IPS-18c (cell line): ENCODE data around the gene DDX59.

ENCODE experiments used
- H3K4me3 ChIP-seq: 2 replicates; pipeline ENCODE4 v1.7.0; 2013; ENCODE audit warnings: low read depth, mild to moderate bottlenecking, low read length, moderate library complexity; ENCODE audit not compliant: insufficient read depth
- H3K9me3 ChIP-seq: one replicate; pipeline ENCODE4 v1.6.1; 2013; ENCODE audit warnings: mild to moderate bottlenecking, low read length, moderate library complexity; ENCODE audit not compliant: control insufficient read depth, insufficient read depth

DDX59 gene

GRCh38 chr1:200669314-200670241, at the start of gene DDX59:
TSS of gene DDX59 (minus strand) at chr1:200669907. CDS start at chr1:200666740, 3,167 bp downstream.
- peak within 1 kb of the TSS; percentile 93 for H3K4me3 ChIP-seq
- H3K9me3 ChIP-seq: no peaks in the 10 kb centered on the region

DNA sequence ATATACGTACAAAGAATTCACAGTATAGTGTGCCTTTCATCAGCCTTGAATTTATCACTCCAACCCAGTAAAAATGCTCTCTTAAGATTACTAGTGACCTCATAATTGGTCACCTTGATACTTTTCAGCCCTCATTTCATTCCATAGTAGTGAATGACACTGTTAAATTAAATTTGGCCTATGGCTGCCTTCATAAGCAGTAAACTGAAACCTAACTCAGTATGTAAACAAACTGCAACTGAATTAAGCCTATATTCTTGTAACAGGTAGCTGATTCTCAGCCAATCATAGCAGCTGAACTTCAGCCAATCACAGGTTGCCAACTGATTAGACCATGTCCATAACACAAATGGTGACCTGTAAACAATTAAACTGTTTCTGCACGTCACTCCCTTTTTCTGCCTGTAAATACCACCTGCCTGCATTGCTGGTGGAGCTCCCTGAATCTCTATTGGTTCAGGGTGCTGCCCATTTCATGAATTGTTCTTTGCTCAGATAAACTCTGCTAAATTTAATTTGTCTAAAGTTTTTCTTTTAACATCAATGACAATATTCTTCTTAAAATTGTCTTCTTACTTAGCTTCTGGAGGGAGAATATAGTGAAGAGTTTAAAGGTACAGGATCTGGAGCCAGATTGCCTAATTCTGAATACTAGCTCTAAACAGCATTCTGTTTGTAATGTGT, 44.9 kb upstream of the DDX59 start:
- H3K4me3 ChIP-seq: no peak overlapping the region

GRCh38 chr1:200710166-200710565, 40.5 kb upstream of the DDX59 start:
- no peak overlapping the region for H3K4me3 ChIP-seq
- peaks cover 2% of the 10 kb centered on the region for H3K9me3 ChIP-seq

More for the DNA sequence above, 44.9 kb upstream of the DDX59 start:
- no peaks in the 10 kb centered on the region for H3K9me3 ChIP-seq

GRCh38 chr1:200708769-200709168, 39.1 kb upstream of the DDX59 start:
- Histone ChIP-seq H3K4me3 (no peak overlapping the region), H3K9me3 (peaks cover 2% of the 10 kb centered on the region)

GRCh38 chr1:200708161-200708560, 38.5 kb upstream of the DDX59 start:
- Histone ChIP-seq H3K9me3 (peaks cover 2% of the 10 kb centered on the region), H3K4me3 (no peak overlapping the region)

DNA sequence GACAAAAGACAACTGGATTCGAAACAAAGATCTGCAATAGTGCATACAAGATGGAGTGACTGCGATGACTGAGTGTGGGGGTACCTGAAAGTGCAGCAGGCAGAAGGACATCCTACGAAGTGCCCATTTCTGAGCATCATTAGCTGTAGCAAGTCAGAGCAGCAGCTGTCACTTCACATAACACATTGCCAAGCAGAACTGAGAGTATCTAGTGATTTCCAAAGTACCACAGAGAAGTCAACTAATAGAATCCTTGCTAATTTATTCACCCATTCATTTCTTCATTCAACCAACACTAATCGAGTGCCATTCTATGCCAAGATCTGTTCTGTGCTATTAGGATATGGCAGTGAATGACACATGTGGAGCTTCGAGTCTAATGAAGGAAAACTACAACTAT, 37.4 kb upstream of the DDX59 start:
- Histone ChIP-seq H3K4me3 (no peak overlapping the region), H3K9me3 (peaks cover 2% of the 10 kb centered on the region)

GRCh38 chr1:200706111-200706814, 36.6 kb upstream of the DDX59 start:
- H3K9me3 ChIP-seq: peaks cover 2% of the 10 kb centered on the region
- H3K4me3 ChIP-seq: no peak overlapping the region

- peaks cover 2% of the 10 kb centered on the region for H3K9me3 ChIP-seq
- no peak overlapping the region for H3K4me3 ChIP-seq
Observed at GRCh38 chr1:200704986-200705500, 35.3 kb upstream of the DDX59 start.

- no peak overlapping the region for H3K4me3 ChIP-seq
- no peaks in the 10 kb centered on the region for H3K9me3 ChIP-seq
Observed at GRCh38 chr1:200699871-200700270, 30.2 kb upstream of the DDX59 start.

GRCh38 chr1:200694738-200695137, 25.0 kb upstream of the DDX59 start:
- no peak overlapping the region for H3K4me3 ChIP-seq

GRCh38 chr1:200693327-200693726, 23.6 kb upstream of the DDX59 start:
- H3K4me3 ChIP-seq: no peak overlapping the region
- peaks cover 3% of the 10 kb centered on the region for H3K9me3 ChIP-seq

More at GRCh38 chr1:200694738-200695137, 25.0 kb upstream of the DDX59 start:
- peaks cover under 1% of the 10 kb centered on the region for H3K9me3 ChIP-seq

DNA sequence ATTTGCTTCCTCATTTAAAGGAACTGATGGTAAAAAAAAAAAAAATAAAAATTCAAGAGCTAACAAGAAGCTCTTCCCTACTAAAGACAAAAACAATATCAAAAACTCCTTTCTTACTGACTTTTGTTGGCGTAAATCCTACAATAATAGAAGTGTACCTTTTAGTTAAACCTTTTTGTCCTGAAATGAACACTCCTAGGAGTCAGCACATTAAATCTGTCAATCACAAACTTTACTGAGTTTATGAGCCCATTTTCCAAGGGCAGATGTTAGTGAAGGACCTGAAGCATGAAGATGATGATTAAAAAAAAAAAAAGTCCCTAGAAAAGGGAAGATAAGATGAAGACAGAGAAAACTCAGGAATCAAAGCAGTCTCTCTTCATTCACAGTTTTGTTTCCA, 22.6 kb upstream of the DDX59 start:
- no peak overlapping the region for H3K4me3 ChIP-seq

DNA sequence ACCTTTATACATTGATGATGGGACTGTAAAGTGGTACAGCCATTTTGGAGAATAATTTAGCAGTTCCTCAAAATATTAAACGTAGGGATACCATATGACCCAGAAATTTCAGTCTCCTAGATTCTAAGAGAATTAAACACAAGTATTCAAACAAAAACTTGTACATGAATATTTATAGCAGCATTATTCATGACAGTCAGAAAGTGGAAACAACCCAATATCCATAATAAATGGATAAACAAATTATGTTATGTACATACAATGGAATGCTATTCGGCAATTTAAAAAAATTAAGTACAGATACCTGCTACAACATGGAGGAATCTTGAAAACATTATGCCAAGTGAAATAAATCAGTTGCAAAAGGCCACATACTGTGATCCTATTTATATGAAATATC, 16.9 kb upstream of the DDX59 start:
- H3K4me3 ChIP-seq: no peak overlapping the region
- peaks cover 3% of the 10 kb centered on the region for H3K9me3 ChIP-seq

More for the DNA sequence above, 22.6 kb upstream of the DDX59 start:
- H3K9me3 ChIP-seq: peaks cover 3% of the 10 kb centered on the region

- H3K4me3 ChIP-seq: no peak overlapping the region
Observed at GRCh38 chr1:200684015-200684414, 14.3 kb upstream of the DDX59 start.

GRCh38 chr1:200683298-200683697, 13.6 kb upstream of the DDX59 start:
- H3K4me3 ChIP-seq: no peak overlapping the region
- no peaks in the 10 kb centered on the region for H3K9me3 ChIP-seq

More at GRCh38 chr1:200684015-200684414, 14.3 kb upstream of the DDX59 start:
- H3K9me3 ChIP-seq: no peaks in the 10 kb centered on the region

DNA sequence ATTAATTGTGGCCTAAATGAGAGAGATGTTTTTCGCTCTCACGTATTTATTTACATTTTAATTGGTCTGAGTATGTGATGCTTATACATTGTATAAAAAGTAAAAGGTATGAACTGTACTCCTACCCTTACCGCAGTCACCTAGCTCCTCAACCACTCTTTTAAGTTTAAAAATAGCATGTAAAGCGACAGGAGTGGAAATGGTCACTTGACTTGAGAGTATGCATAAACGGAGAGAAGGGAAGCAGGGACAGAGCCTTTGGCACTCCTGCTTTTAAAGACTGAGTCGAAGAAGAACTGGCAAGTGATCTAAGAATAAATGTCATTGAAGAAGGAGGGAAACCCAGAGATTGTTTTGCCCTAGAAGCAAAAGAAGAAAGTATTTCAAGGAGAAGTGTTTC, 11.5 kb upstream of the DDX59 start:
- Histone ChIP-seq H3K9me3 (no peaks in the 10 kb centered on the region), H3K4me3 (no peak overlapping the region)

- Histone ChIP-seq H3K9me3 (no peaks in the 10 kb centered on the region), H3K4me3 (no peak overlapping the region)
Observed at GRCh38 chr1:200676829-200677228, 7.1 kb upstream of the DDX59 start.
